ENCODE results near the gene TOMT.
"Not testable (repeated sequence)": the region's sequence is repeated elsewhere in the genome, so short reads cannot be mapped to it uniquely, and the experiment has no call there.

GRCh38 chr11:72142086-72142485 lies 36.4 kb downstream of the TOMT start:
- not testable (repeated sequence) for TF ChIP-seq CTCF (conservative IDR thresholded peaks at IDR 0.05); ZFX (IDR thresholded peaks at IDR 0.05)
